SW 1271 (cell line): ENCODE data around the gene MACC1.

Experiments used
- DNase-seq, 2 experiments: peaks; one replicate each; lab custom pipeline; 2025; lab: John Stamatoyannopoulos, UW

The MACC1 gene

GRCh38 chr7:20217193-20217948, at the start of gene MACC1:
MACC1 (minus strand) TSS chr7:20217384; CDS start chr7:20161862, 55,522 bp downstream.
- no peak for DNase-seq

- no peak for DNase-seq
These were observed 47.4 kb upstream of the MACC1 start for GRCh38 chr7:20264623-20265022.

DNA sequence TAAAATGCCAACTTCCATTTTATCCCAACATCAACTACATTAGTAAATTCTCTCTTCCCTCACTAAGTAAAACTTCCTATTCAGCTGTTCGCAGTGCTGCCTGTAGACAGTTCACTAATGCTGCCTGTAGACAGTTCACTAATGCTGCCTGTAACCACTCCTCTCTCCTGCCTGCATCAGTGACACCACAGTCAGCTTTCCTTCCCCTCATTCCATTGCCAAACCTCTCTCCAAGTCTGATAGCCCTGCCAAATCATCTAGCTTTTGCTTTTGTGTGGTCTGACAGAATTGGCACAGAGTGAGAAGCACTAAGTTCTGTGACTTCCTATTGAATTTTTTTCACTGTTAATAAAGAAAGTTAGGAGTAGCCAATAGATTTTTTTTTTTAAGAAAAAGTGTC, 43.0 kb upstream of the MACC1 start:
- DNase-seq = no peak

DNA sequence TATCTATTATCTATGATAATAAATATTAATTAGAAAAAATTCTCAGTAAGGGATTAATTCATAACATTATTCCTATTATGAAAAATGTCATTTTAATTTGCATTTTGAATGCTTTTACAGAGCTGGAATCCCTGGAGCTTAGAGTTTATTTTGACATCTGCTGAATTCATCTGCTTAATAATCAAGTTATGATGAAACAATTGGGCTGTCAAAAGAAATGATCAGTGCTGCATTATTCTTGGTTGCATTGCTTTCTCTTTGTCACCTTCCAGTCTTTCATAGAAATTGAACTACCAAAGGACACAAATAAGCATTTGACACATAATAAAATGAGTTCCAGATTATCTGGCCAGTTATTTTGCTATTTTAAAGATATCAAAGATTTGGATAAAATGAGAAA, 40.0 kb upstream of the MACC1 start:
- DNase-seq = no peak

GRCh38 chr7:20249920-20250319, 32.7 kb upstream of the MACC1 start:
- no peak for DNase-seq

GRCh38 chr7:20249376-20249775, 32.2 kb upstream of the MACC1 start:
- no peak for DNase-seq

DNA sequence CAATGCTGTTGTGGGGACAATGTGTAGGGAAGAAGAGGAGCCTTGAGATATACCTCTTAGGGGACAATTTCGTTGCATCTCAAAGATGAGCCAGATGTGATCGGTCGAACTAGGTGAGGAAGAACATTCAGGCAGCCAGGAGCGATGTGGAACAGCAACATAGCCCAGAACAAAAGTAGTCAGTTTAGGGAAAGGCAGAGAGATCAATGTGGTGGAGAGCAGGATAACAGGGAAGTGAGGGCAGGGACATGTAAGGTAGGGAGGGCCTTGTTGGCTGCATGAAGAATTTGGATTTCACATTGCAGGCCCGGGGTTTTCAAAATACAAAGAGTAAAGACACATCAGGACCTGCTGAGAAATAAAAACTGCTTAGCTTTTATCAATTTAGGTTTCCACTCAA, 29.1 kb upstream of the MACC1 start:
- DNase-seq = no peak

DNA sequence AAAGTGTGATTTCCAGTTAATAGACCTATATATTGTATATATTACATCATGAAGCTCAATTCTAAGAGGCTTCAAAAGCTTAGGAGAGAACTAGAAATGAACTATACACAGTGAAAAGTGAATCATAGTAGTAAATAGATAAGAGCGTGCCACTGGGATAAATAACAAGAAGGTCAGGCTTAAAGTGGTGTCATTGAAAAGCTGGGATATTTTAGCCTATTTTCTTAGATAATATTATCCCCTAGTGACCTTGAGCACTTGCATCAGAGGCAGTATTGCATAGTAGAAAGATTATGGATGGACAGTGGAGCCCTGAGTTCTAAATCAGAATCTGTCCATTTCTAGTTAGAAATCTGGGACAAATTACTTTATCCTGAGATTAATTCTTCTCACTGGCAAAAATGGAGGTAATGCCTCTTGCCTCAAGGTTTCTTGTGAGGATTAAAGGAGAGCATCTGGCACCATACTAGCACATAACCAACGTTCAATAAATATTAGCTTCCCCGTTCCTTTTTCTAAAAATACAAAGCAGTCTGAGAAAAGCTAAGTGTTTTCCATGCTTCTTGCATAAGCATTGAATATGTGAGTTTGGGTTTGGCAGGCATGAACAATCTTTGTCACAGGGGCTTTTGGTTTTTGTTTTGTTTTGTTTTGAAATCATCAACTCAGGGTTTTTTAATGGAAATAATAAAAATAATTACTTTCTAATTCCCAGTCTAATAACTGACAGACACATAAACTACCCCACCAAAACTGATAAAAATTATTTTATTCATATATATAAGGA, 27.3 kb upstream of the MACC1 start:
- no peak for DNase-seq

DNA sequence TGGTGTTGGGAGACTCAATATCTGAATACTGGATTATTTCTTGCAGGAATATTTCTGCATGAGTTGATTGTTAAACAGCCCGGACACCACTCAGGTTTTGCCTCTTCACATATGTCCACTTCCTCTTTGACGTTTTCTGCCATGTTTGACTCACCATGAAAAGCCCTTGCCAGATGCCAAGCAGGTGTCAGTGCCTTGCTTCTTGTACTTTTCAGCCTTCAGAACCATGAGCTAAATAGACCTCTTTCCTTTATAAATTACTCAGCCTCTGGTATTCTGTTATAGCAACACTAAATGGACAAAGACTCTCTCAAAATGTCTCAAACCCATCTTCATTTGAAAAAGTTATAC, 24.7 kb upstream of the MACC1 start:
- no peak for DNase-seq

DNA sequence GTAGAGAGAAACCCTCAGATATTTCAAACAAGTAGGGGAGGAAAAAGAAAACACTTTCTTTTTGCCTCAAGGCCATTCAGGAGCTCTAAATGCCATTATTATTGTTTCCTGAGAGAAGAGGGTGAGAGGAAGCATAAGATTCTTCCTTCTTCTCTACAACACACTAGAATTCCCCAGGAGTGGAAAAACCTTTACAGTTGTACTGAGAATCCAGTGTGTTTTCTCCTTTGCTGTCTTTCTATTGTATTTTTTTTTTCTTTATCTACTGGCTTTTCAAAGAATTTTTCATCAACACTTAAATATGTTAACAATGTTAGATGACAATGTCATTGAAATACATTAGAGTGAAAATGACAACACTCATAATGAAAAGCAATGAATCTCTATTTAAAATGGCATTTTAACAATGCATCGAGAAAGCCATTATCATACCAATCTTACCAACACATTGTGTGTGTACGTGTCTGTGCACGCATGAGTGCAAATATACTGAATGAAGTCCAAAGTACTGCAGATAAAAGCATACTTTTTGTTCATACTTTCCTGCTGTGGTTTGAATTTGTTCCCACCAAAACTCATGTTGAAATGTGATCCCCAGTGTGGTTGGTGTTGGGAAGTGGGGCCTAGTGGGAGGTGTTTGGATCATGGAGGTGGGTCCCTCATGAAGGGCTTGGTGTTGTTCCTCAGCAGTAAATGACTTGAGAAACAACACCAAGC, 24.2 kb upstream of the MACC1 start:
- no peak for DNase-seq

GRCh38 chr7:20240080-20240926, 23.1 kb upstream of the MACC1 start:
- DNase-seq = no peak

DNA sequence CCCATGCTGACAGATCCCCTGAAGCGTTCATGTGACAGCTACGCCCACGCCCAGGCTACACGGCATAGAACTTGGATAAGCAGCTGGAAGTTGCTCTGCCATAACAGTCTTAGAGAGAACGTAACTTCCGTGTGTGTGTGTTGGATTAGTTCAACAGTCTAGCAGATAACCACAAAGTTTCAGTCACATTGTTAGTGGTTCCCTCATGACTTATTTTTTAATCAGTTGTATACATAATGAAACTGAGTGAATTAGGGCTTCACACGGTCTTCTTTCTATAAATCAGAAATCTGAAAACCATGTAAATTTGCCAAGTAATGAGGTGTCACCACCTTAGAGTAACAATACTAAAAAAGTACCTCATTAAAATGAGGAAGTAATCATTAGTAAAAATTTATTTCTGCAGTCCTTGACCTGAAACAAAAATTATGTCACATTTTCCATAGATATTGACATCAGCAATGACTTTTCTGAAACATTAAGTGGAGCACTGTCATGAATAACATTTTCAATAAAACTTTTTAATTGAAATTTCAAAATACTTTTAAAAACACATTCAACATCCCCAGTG, 21.7 kb upstream of the MACC1 start:
- DNase-seq = no peak

DNA sequence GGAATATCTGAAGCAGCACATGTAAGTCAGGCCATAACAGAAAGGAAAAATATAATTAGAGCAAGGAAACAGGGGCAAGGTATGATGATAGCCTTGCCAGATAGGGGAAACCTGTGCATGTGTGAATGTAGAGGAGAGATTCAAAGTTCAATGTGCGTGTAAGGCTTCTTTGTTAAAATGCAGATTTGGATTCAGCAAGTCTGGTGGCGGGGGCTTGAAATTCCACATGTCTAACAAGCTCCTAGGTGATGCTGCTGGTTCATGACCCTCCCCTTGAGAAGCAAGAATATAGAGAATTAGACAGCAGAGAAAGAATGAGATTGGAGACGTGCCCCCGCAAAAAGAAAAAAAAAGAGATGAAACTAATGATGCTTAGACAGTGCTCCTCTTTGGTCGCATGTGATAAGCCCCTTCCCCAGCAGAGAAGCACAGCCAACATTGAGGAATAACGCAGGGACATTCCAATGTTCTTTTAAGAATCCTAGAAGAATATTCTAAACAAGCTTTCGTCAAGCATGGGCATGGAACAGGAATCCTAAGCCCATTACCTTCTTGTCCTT, 21.1 kb upstream of the MACC1 start:
- no peak for DNase-seq

DNA sequence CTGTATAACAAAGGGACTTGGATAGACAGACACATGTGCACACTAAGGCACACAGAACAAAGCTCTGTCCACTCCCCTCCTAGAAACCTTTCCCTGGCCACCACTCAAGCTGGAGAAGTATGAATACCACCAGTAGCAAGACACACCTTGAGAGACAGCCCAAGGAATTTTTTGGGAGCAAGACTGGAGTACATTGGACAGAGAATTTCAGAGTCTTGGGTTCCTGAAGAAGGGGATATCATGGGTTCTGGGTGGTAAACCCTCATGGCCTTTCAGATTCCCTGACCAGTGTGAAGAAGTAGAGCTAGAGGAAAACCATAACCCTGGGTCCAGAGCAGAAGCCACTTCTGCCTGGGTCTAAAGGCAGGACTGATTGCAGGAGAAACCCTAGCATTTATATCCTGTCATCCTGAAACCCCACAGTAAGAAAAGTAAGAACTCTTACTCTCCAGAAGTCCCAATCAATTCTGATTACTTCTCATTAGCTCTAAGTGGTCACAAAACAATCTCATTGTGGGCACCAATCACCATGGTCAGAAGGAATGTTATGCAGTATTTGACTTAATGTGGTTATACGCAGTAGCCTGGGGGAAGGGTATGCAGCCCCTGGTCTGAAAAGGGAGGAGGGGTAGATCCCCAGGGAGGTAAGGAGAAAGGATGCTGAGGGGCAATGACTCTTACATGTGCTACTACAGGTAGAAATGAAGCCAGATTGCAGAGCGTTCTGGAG, 20.4 kb upstream of the MACC1 start:
- no peak for DNase-seq

DNA sequence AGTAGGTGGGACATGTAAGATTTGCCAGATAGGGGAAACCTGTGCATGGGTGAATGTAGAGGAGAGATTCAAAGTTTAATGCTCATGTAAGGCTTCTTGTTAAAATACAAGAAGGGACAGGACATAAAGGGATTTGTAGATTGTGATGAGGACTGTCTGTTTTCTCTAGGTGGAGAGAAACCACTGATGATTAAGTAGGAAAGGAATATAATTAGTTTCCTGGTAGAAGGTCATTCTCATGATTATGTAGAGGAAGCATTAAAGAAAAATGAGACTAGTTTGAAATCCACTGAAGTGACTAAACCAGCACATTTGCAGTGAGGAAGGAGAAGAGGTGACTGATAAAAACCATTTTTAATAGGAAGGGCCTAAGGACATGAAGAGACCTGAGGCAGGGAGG, 19.6 kb upstream of the MACC1 start:
- DNase-seq = no peak

GRCh38 chr7:20236043-20236442, 18.9 kb upstream of the MACC1 start:
- DNase-seq = no peak

DNA sequence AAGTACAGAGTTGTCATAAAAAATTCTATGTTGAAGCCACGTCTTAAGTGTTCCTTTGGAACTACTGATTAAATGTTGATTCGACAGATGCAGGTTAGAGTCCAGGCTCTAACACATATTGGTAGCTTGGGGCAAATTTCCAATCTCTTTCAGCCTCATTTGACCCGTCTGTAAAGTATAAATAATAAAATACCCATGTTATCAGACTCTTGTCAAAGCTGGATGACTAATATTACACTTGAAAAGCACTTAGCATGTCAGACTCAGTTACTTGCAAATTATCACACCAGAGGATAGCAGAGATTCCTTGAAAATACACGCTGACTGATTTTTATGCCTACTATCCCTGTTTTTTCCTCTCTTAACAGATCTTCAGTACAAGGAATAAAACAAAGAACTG, 18.1 kb upstream of the MACC1 start:
- DNase-seq = no peak

DNA sequence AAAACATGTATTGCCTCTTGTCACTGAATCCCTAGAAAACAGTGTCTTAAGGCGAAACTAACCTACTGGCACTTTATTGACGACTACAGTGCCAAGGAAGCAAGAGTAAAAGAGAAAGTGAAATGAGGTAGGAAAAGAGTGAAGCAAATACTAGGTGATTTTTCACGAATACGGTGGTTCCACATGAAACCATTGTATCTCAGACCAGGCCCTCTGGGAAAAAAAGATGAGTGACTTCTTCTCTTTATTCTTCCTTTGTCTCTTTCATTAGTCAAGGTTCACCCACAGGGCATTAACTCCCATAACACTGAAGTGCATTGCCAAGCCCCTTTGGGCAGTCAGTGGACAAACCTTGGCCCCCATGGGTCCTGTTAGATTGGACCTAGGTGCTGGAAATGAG, 16.2 kb upstream of the MACC1 start:
- DNase-seq = no peak

DNA sequence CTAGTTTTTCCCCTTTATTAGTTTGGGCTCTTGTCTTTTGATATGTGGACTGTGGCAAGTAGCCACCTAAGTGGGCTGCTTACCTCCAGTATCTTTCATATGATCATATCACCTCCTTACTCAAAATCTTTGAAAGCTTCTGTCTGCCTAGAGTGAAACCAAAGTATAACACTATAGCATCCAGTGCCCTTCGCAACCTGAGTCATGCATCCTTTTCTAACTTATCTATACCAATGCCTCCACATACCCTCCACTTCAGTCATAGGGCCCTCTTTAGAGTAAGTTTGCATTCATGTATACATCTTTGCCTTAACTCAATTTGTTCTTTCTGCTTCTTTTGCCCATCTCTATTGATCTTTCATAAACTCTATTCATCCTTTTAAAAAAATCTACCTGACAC, 15.7 kb upstream of the MACC1 start:
- DNase-seq = no peak

DNA sequence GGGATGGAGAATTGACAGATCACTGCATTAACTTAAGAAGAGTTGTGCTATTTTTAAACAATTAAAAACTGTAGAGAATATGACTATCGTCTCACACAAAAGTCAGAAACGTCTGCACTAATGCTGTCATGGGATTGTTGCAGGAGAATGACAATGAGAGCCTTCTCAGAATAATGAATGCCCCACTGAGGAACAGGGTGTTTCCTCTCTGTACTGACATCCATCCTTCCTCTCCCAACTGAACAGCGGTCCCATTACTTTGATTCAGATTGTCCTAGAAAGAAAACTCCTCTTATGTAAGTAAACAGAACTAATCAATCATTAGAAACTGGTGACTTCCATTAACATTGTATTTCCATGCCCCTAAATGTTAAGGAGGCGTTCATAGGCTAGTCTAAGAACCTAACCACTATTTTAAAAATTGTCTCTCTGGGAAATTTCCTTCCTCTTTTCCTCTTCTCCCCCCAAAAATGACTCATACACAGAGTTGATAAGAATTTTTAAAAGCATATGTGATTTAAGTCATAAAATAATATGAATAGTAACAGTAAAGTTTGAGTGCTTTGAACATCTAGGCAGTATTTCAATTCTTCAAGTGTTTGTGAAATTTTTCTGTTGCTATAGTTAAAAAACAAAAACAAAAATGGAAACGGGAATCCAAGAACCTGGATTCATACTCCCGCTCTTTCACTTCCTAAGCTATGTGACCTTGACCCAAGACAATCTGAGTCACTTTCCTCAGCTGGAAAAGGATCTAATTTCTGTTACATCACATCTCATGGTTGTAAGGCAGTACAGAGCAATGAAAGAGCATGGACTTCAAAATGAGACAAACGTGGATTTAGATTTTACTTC, 12.7 kb upstream of the MACC1 start:
- peak; percentile 74 to 94 for DNase-seq
